ENCODE measurements around the gene DCUN1D5.

The DCUN1D5 gene

DNA sequence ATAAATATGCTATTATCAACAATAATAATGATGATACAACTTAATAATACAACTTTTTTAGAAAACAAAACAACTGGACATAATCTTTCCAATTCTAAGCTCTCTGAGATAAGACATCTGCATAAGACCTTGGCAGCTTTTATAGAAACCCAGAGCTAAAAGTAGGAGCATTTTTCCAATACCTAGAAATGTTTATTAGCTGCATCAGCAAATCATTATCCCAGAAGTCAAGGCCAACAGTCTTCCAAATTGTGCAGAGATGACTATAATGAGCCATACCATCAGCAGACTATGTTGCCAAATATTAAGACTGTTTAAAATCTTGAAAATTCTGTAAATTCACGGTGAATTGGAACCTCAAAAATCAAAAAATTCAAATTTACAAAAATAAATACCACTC is 30.3 kb downstream of the DCUN1D5 start:
- Histone ChIP-seq H3K4me3 (ENCODE audit: insufficient read depth in 1 of 2, low read depth in 1 of 2, low read length in 2 of 2) (no peak overlapping the region), H3K36me3 (ENCODE audit: control insufficient read depth in 1 of 2, insufficient read depth in 2 of 2, low read depth in 1 of 2, low read length in 2 of 2) (peaks cover 3 to 70% of the 10 kb centered on the region in 2 experiments), H2BK15ac (ENCODE audit: low read depth, poor library complexity, severe bottlenecking) (no peak overlapping the region), H4K91ac (ENCODE audit: low read length) (no peak overlapping the region), H2BK120ac (ENCODE audit: low read depth, low read length) (no peak overlapping the region), H3K79me1 (replicated peaks; ENCODE audit: low read length, poor library complexity, severe bottlenecking) (no peaks in the 10 kb centered on the region), H3K14ac (ENCODE audit: low read length in 2 of 2) (no peak overlapping the region), H4K8ac (ENCODE audit: low read length) (no peak overlapping the region), H2AFZ (ENCODE audit: low read depth, low read length) (no peak overlapping the region), H3K23ac (ENCODE audit: low read length in 2 of 2) (no peak overlapping the region), H2BK12ac (ENCODE audit: low read length in 2 of 2) (no peak overlapping the region), H3K9me3 (ENCODE audit: control insufficient read depth, low read length) (no peaks in the 10 kb centered on the region), H3K27me3 (ENCODE audit: control insufficient read depth in 1 of 2, insufficient read depth in 1 of 2, low read length in 2 of 2) (no peaks in the 10 kb centered on the region), H3K4me2 (ENCODE audit: low read length, poor library complexity, severe bottlenecking) (no peak overlapping the region), H3K4ac (ENCODE audit: low read depth in 1 of 2, low read length in 2 of 2) (no peak overlapping the region), H3K9ac (ENCODE audit: low read length) (no peak overlapping the region), H3K27ac (ENCODE audit: low read length, poor library complexity, severe bottlenecking) (no peak overlapping the region), H2AK5ac (ENCODE audit: low read length, severe bottlenecking) (no peak overlapping the region), H2BK5ac (ENCODE audit: low read depth, low read length, poor library complexity, severe bottlenecking) (peak overlapping the region; percentile 8), H3K4me1 (ENCODE audit: control insufficient read depth, insufficient read depth, low read depth, low read length) (no peaks in the 10 kb centered on the region), H3K18ac (ENCODE audit: low read depth in 1 of 2, low read length in 2 of 2) (no peak overlapping the region)
- DNase-seq = no peak
- WGBS = 89% methylated on average over 1 of the region's 1 CpG

GRCh38 chr11:103055221-103055890 is 36.6 kb downstream of the DCUN1D5 start:
- Histone ChIP-seq H3K27ac (ENCODE audit: low read length, poor library complexity, severe bottlenecking) (peak overlapping the region; percentile 32), H3K4me1 (ENCODE audit: control insufficient read depth, insufficient read depth, low read depth, low read length) (no peaks in the 10 kb centered on the region), H3K18ac (ENCODE audit: low read depth in 1 of 2, low read length in 2 of 2) (no peak overlapping the region), H3K4me2 (ENCODE audit: low read length, poor library complexity, severe bottlenecking) (no peak overlapping the region), H3K36me3 (ENCODE audit: control insufficient read depth in 1 of 2, insufficient read depth in 2 of 2, low read depth in 1 of 2, low read length in 2 of 2) (peaks cover 0 to 11% of the 10 kb centered on the region in 2 experiments), H2AFZ (ENCODE audit: low read depth, low read length) (no peak overlapping the region), H2BK15ac (ENCODE audit: low read depth, poor library complexity, severe bottlenecking) (no peak overlapping the region), H3K9ac (ENCODE audit: low read length) (peak overlapping the region; percentile 59), H4K8ac (ENCODE audit: low read length) (no peak overlapping the region), H3K79me1 (replicated peaks; ENCODE audit: low read length, poor library complexity, severe bottlenecking) (peaks cover 2% of the 10 kb centered on the region), H3K23ac (ENCODE audit: low read length in 2 of 2) (no peak overlapping the region), H2AK5ac (ENCODE audit: low read length, severe bottlenecking) (peak overlapping the region; percentile 59), H2BK12ac (ENCODE audit: low read length in 2 of 2) (no peak overlapping the region), H3K4me3 (ENCODE audit: insufficient read depth in 1 of 2, low read depth in 1 of 2, low read length in 2 of 2) (no peak overlapping the region), H2BK5ac (ENCODE audit: low read depth, low read length, poor library complexity, severe bottlenecking) (no peak overlapping the region), H2BK120ac (ENCODE audit: low read depth, low read length) (no peak overlapping the region), H3K14ac (ENCODE audit: low read length in 2 of 2) (no peak overlapping the region), H3K27me3 (ENCODE audit: control insufficient read depth in 1 of 2, insufficient read depth in 1 of 2, low read length in 2 of 2) (no peaks in the 10 kb centered on the region), H3K9me3 (ENCODE audit: control insufficient read depth, low read length) (no peaks in the 10 kb centered on the region), H3K4ac (ENCODE audit: low read depth in 1 of 2, low read length in 2 of 2) (no peak overlapping the region), H4K91ac (ENCODE audit: low read length) (no peak overlapping the region)
- DNase-seq = peak; percentile 62
- WGBS = 67% methylated on average over 3 of the region's 3 CpGs

DNA sequence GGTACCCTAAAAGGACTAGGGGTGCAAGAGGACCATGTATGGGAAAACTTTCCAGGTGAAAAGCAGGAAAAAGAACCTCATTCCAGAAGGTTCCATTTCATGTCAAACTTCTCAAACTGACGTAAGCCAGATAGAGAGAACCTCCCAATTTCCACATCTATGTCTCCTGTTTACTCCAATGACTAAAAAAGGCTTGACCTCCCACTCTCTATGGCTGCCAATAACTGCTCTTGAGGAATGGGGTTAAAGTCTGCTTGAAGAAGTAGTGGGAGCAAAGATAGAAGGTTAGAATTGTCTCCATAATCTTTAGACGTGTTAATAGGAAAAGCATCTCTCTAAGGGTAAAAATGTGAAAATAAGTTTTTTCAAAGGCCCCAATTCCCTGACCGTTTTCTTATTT is 38.0 kb downstream of the DCUN1D5 start:
- Histone ChIP-seq H3K27me3 (ENCODE audit: control insufficient read depth in 1 of 2, insufficient read depth in 1 of 2, low read length in 2 of 2) (no peaks in the 10 kb centered on the region), H3K79me1 (replicated peaks; ENCODE audit: low read length, poor library complexity, severe bottlenecking) (peaks cover 2% of the 10 kb centered on the region)

GRCh38 chr11:103051981-103052380 is 40.0 kb downstream of the DCUN1D5 start:
- H4K8ac ChIP-seq (ENCODE audit: low read length) = no peak overlapping the region
- H3K18ac ChIP-seq (ENCODE audit: low read depth in 1 of 2, low read length in 2 of 2) = no peak overlapping the region
- no peak overlapping the region for H2BK120ac ChIP-seq (ENCODE audit: low read depth, low read length)
- H4K91ac ChIP-seq (ENCODE audit: low read length) = no peak overlapping the region
- H2BK12ac ChIP-seq (ENCODE audit: low read length in 2 of 2) = no peak overlapping the region
- H3K4me1 ChIP-seq (ENCODE audit: control insufficient read depth, insufficient read depth, low read depth, low read length) = no peaks in the 10 kb centered on the region
- no peaks in the 10 kb centered on the region for H3K27me3 ChIP-seq (ENCODE audit: control insufficient read depth in 1 of 2, insufficient read depth in 1 of 2, low read length in 2 of 2)
- no peak overlapping the region for H3K23ac ChIP-seq (ENCODE audit: low read length in 2 of 2)
- H2AFZ ChIP-seq (ENCODE audit: low read depth, low read length) = no peak overlapping the region
- H3K4ac ChIP-seq (ENCODE audit: low read depth in 1 of 2, low read length in 2 of 2) = no peak overlapping the region
- WGBS = 87% methylated on average over 2 of the region's 4 CpGs
- peaks cover 0 to 1% of the 10 kb centered on the region in 2 experiments for H3K36me3 ChIP-seq (ENCODE audit: control insufficient read depth in 1 of 2, insufficient read depth in 2 of 2, low read depth in 1 of 2, low read length in 2 of 2)
- H3K14ac ChIP-seq (ENCODE audit: low read length in 2 of 2) = no peak overlapping the region
- H2BK5ac ChIP-seq (ENCODE audit: low read depth, low read length, poor library complexity, severe bottlenecking) = peak overlapping the region; percentile 99
- no peak for DNase-seq
- H3K4me2 ChIP-seq (ENCODE audit: low read length, poor library complexity, severe bottlenecking) = peak overlapping the region; percentile 54
- no peaks in the 10 kb centered on the region for H3K9me3 ChIP-seq (ENCODE audit: control insufficient read depth, low read length)
- H3K9ac ChIP-seq (ENCODE audit: low read length) = no peak overlapping the region
- H3K4me3 ChIP-seq (ENCODE audit: insufficient read depth in 1 of 2, low read depth in 1 of 2, low read length in 2 of 2) = no peak overlapping the region
- H3K27ac ChIP-seq (ENCODE audit: low read length, poor library complexity, severe bottlenecking) = peak overlapping the region; percentile 100
- H2AK5ac ChIP-seq (ENCODE audit: low read length, severe bottlenecking) = peak overlapping the region; percentile 100
- H2BK15ac ChIP-seq (ENCODE audit: low read depth, poor library complexity, severe bottlenecking) = no peak overlapping the region
- H3K79me1 ChIP-seq (replicated peaks; ENCODE audit: low read length, poor library complexity, severe bottlenecking) = peaks cover 2% of the 10 kb centered on the region

More for the DNA sequence above, 38.0 kb downstream of the DCUN1D5 start:
- WGBS = 89% methylated on average over 1 of the region's 3 CpGs
- Histone ChIP-seq H2BK12ac (ENCODE audit: low read length in 2 of 2) (no peak overlapping the region), H2AFZ (ENCODE audit: low read depth, low read length) (no peak overlapping the region), H3K4me3 (ENCODE audit: insufficient read depth in 1 of 2, low read depth in 1 of 2, low read length in 2 of 2) (no peak overlapping the region), H4K91ac (ENCODE audit: low read length) (no peak overlapping the region), H3K9me3 (ENCODE audit: control insufficient read depth, low read length) (no peaks in the 10 kb centered on the region), H3K4me2 (ENCODE audit: low read length, poor library complexity, severe bottlenecking) (no peak overlapping the region), H2BK5ac (ENCODE audit: low read depth, low read length, poor library complexity, severe bottlenecking) (peak overlapping the region; percentile 38), H3K4me1 (ENCODE audit: control insufficient read depth, insufficient read depth, low read depth, low read length) (no peaks in the 10 kb centered on the region), H4K8ac (ENCODE audit: low read length) (no peak overlapping the region), H3K18ac (ENCODE audit: low read depth in 1 of 2, low read length in 2 of 2) (no peak overlapping the region), H3K23ac (ENCODE audit: low read length in 2 of 2) (no peak overlapping the region), H3K14ac (ENCODE audit: low read length in 2 of 2) (no peak overlapping the region), H3K4ac (ENCODE audit: low read depth in 1 of 2, low read length in 2 of 2) (no peak overlapping the region), H2BK120ac (ENCODE audit: low read depth, low read length) (no peak overlapping the region), H3K27ac (ENCODE audit: low read length, poor library complexity, severe bottlenecking) (no peak overlapping the region), H2AK5ac (ENCODE audit: low read length, severe bottlenecking) (peak overlapping the region; percentile 94), H3K9ac (ENCODE audit: low read length) (no peak overlapping the region), H3K36me3 (ENCODE audit: control insufficient read depth in 1 of 2, insufficient read depth in 2 of 2, low read depth in 1 of 2, low read length in 2 of 2) (peaks cover 0 to 4% of the 10 kb centered on the region in 2 experiments), H2BK15ac (ENCODE audit: low read depth, poor library complexity, severe bottlenecking) (no peak overlapping the region)
- peak; percentile 16 for DNase-seq

All from mesenchymal stem cell (in vitro differentiated cells and primary cell).